ENCODE results near the gene SPATA9.

The SPATA9 gene

GRCh38 chr5:95615164-95615467 is 67.7 kb downstream of the SPATA9 start:
- DNase-seq: no peak

- no peak for DNase-seq
Observed at GRCh38 chr5:95613514-95613913, 69.3 kb downstream of the SPATA9 start.

- no peak for DNase-seq
Observed at GRCh38 chr5:95611396-95611795, 71.4 kb downstream of the SPATA9 start.

GRCh38 chr5:95610546-95610945 is 72.2 kb downstream of the SPATA9 start:
- no peak for DNase-seq

GRCh38 chr5:95609711-95610110 is 73.1 kb downstream of the SPATA9 start:
- DNase-seq: no peak

All from NCI-H187 (cell line).